ENCODE measurements around the gene DPP4.

DPP4 gene

GRCh38 chr2:162021516-162022058 lies 52.4 kb downstream of the DPP4 start:
- ChIA-PET POLR2A (no interaction called here), CTCF (interaction anchor here (1.7 kb wide), 1 partner anchor 14 kb away, joined by 4 read pairs; no protein-coding TSS in a partner anchor)
- no peak for TF ChIP-seq CTCF (IDR thresholded peaks at IDR 0.05; ENCODE audit: control extremely low read depth, extremely low read depth, low read depth, missing control alignments)
- DNase-seq (ENCODE audit: extremely low spot score), result no peak

GRCh38 chr2:162018530-162018929 lies 55.5 kb downstream of the DPP4 start:
- no peak for TF ChIP-seq CTCF (IDR thresholded peaks at IDR 0.05; ENCODE audit: control extremely low read depth, extremely low read depth, low read depth, missing control alignments)
- CTCF ChIA-PET, result interaction anchor here (1.2 kb wide), 1 partner anchor 14 kb away, joined by 3 read pairs; no protein-coding TSS in a partner anchor
- POLR2A ChIA-PET, result no interaction called here
- no peak for DNase-seq (ENCODE audit: extremely low spot score)

- POLR2A ChIA-PET, result no interaction called here
- DNase-seq (ENCODE audit: extremely low spot score), result no peak
- no peak for TF ChIP-seq CTCF (IDR thresholded peaks at IDR 0.05; ENCODE audit: control extremely low read depth, extremely low read depth, low read depth, missing control alignments)
- CTCF ChIA-PET, result interaction anchor here (0.8 to 1.6 kb wide), 3 partner anchors 9 to 54 kb away, joined by 3 read pairs; no protein-coding TSS in a partner anchor
These were observed 56.8 kb downstream of the DPP4 start for GRCh38 chr2:162017233-162017632.

- no peak for TF ChIP-seq CTCF (IDR thresholded peaks at IDR 0.05; ENCODE audit: control extremely low read depth, extremely low read depth, low read depth, missing control alignments)
- ChIA-PET CTCF (no interaction called here), POLR2A (no interaction called here)
- DNase-seq (ENCODE audit: extremely low spot score), result no peak
These were observed 57.9 kb downstream of the DPP4 start for GRCh38 chr2:162016080-162016479.

- TF ChIP-seq CTCF (IDR thresholded peaks at IDR 0.05; ENCODE audit: control extremely low read depth, extremely low read depth, low read depth, missing control alignments), result no peak
- no peak for DNase-seq (ENCODE audit: extremely low spot score)
- ChIA-PET POLR2A (no interaction called here), CTCF (interaction anchor here (0.8 to 1.1 kb wide), 3 partner anchors 12 to 110 kb away, joined by 3 read pairs; no protein-coding TSS in a partner anchor)
These were observed 59.3 kb downstream of the DPP4 start for GRCh38 chr2:162014751-162015150.

GRCh38 chr2:162013514-162014475 lies 60.2 kb downstream of the DPP4 start:
- ChIA-PET CTCF (interaction anchor here (1.3 to 1.9 kb wide), 2 partner anchors 111 to 112 kb away, joined by 3 to 6 read pairs; no protein-coding TSS in a partner anchor), POLR2A (no interaction called here)
- DNase-seq (ENCODE audit: extremely low spot score), result no peak
- no peak for TF ChIP-seq CTCF (IDR thresholded peaks at IDR 0.05; ENCODE audit: control extremely low read depth, extremely low read depth, low read depth, missing control alignments)

Measured in GM10248 (cell line).